Measurements from ENCODE around the gene RNASE12.

GRCh38 chr14:20602583-20602982, 11.4 kb upstream of the RNASE12 start:
- TF ChIP-seq CTCF (IDR thresholded peaks at IDR 0.05; ENCODE audit: low read length) (no peak), EZH2 (optimal IDR thresholded peaks at IDR 0.05; ENCODE audit: low read depth, low read length) (no peak)
